IMR-90 (cell line): ENCODE results near the gene AXIN2. TPM values are rescaled to one million over a fixed set of nuclear protein-coding genes. Genes with fewer than 3 reads are reported as not detected.
A peak's percentile ranks its signal among the peaks of the same experiment; 100 is the strongest.

Experiments
- ATAC-seq: fragments of 200-7000 bp; cut with Tn5 transposase; 2 replicates; pipeline ENCODE4 v1.9.1; 2020; ENCODE audit warnings: low read depth, mild to moderate bottlenecking, moderate library complexity
- BruUV-seq: library from RNA; stranded (reverse); fragments of 400-500 nt; replicated peaks from 2 replicates; lab custom pipeline; 2021; lab: Mats Ljungman, UMichigan
- CTCF ChIA-PET: fragments of 300-600 bp; formaldehyde crosslinking; extraction: SDS; loops from one replicate; lab custom pipeline; 2021; ENCODE audit warnings: antibody characterized with exemption; lab: Yijun Ruan, JAX
- POLR2A ChIA-PET: fragments of 300-600 bp; sonication (Branson Sonifier 250); formaldehyde crosslinking; loops from one replicate; lab custom pipeline; 2022; ENCODE audit warnings: antibody characterized with exemption; ENCODE audit not compliant: unreplicated experiment; lab: Charles Lee
- DNase-seq: peaks from one replicate; pipeline ENCODE4 v3.0.0; 2013
- H2AFZ ChIP-seq: replicated peaks from 2 replicates; pipeline ENCODE3; 2013; ENCODE audit warnings: low read length, mild to moderate bottlenecking; ENCODE audit not compliant: poor library complexity
- H2AK5ac ChIP-seq: 2 replicates; pipeline ENCODE4 v1.6.1; 2013; ENCODE audit warnings: low read depth, low read length, inconsistent platforms
- H2AK9ac ChIP-seq: replicated peaks from 2 replicates; pipeline ENCODE3; 2013; ENCODE audit warnings: mild to moderate bottlenecking, low read depth, low read length, moderate library complexity; ENCODE audit not compliant: poor library complexity
- H2BK120ac ChIP-seq: 2 replicates; pipeline ENCODE4 v1.6.1; 2013; ENCODE audit warnings: low read depth, low read length, inconsistent platforms
- H2BK15ac ChIP-seq: 3 replicates; pipeline ENCODE4 v1.6.1; 2013; ENCODE audit warnings: low read depth, low read length, inconsistent platforms
- H2BK20ac ChIP-seq: 2 replicates; pipeline ENCODE4 v1.6.1; 2013; ENCODE audit warnings: low read depth, mild to moderate bottlenecking, inconsistent platforms, low read length, moderate library complexity
- H2BK5ac ChIP-seq: 2 replicates; pipeline ENCODE4 v1.6.1; 2013; ENCODE audit warnings: mild to moderate bottlenecking, low read depth, low read length, inconsistent platforms; ENCODE audit not compliant: poor library complexity, severe bottlenecking
- H3K14ac ChIP-seq: replicated peaks from 2 replicates; pipeline ENCODE4 v1.6.1; 2013; ENCODE audit warnings: low read depth, low read length, inconsistent platforms
- H3K18ac ChIP-seq: 2 replicates; pipeline ENCODE4 v1.6.1; 2013; ENCODE audit warnings: low read depth, low read length, control low read depth
- H3K23ac ChIP-seq: 2 replicates; pipeline ENCODE4 v1.6.1; 2013; ENCODE audit warnings: low read depth, low read length, inconsistent platforms
- H3K27ac ChIP-seq: 2 replicates; pipeline ENCODE4 v1.5.1; 2013; ENCODE audit warnings: mild to moderate bottlenecking, control low read depth, low read length; ENCODE audit not compliant: insufficient read depth
- H3K27me3 ChIP-seq: 2 replicates; pipeline ENCODE4 v1.6.1; 2013; ENCODE audit warnings: low read length; ENCODE audit not compliant: control insufficient read depth, insufficient read depth
- H3K36me3 ChIP-seq: 2 replicates; pipeline ENCODE4 v1.6.1; 2013; ENCODE audit warnings: low read length, mixed read lengths; ENCODE audit not compliant: control insufficient read depth, insufficient read depth
- H3K4ac ChIP-seq: 2 replicates; pipeline ENCODE4 v1.6.1; 2013; ENCODE audit warnings: low read depth, low read length, inconsistent platforms
- H3K4me1 ChIP-seq: 2 replicates; pipeline ENCODE4 v1.6.1; 2013; ENCODE audit warnings: low read length, mixed read lengths; ENCODE audit not compliant: control insufficient read depth, insufficient read depth
- H3K4me2 ChIP-seq: 2 replicates; pipeline ENCODE4 v1.6.1; 2013; ENCODE audit warnings: low read depth, mild to moderate bottlenecking, control low read depth, low read length, moderate library complexity
- H3K4me3 ChIP-seq: 2 replicates; pipeline ENCODE4 v1.5.1; 2013; ENCODE audit warnings: low read depth, mild to moderate bottlenecking, control low read depth, low read length, moderate library complexity; ENCODE audit not compliant: insufficient read depth
- H3K56ac ChIP-seq: 2 replicates; pipeline ENCODE4 v1.6.1; 2013; ENCODE audit warnings: low read length, inconsistent platforms; ENCODE audit not compliant: insufficient read depth; ENCODE audit errors: extremely low read depth
- H3K79me1 ChIP-seq, 2 experiments: 2 replicates each; pipeline ENCODE4 v1.6.1; 2013; ENCODE audit warnings: low read length in 2 of 2, inconsistent platforms in 1 of 2, low read depth in 1 of 2
- H3K9ac ChIP-seq: 2 replicates; pipeline ENCODE4 v1.6.1; 2013; ENCODE audit warnings: low read depth, low read length, control low read depth
- H3K9me1 ChIP-seq: 2 replicates; pipeline ENCODE4 v1.6.1; 2013; ENCODE audit warnings: low read length, inconsistent platforms; ENCODE audit not compliant: insufficient read depth
- H3K9me3 ChIP-seq: 2 replicates; pipeline ENCODE4 v1.6.1; 2013; ENCODE audit warnings: low read length; ENCODE audit not compliant: control insufficient read depth, insufficient read depth
- H4K20me1 ChIP-seq: 2 replicates; pipeline ENCODE4 v1.6.1; 2013; ENCODE audit warnings: low read length, inconsistent platforms; ENCODE audit not compliant: insufficient read depth
- H4K5ac ChIP-seq: 2 replicates; pipeline ENCODE4 v1.6.1; 2013; ENCODE audit warnings: mild to moderate bottlenecking, low read depth, low read length, control low read depth
- H4K8ac ChIP-seq, 2 experiments: 2 replicates each; pipeline ENCODE4 v1.6.1; 2013; ENCODE audit warnings: low read depth in 2 of 2, low read length in 2 of 2, control low read depth in 1 of 2, inconsistent platforms in 1 of 2
- H4K91ac ChIP-seq: 2 replicates; pipeline ENCODE4 v1.6.1; 2013; ENCODE audit warnings: low read depth, low read length, inconsistent platforms; ENCODE audit not compliant: insufficient read depth
- BHLHE40 ChIP-seq: fragments of 150-350 bp; IDR thresholded peaks from 2 replicates; pipeline ENCODE4 v1.6.1; 2016; ENCODE audit warnings: mild to moderate bottlenecking, low read depth, low read length
- CEBPB ChIP-seq: IDR thresholded peaks from 2 replicates; pipeline ENCODE4 v1.6.1; 2012; ENCODE audit warnings: low read depth, low read length, improper control_type of control experiment
- CHD1 ChIP-seq: IDR thresholded peaks from 2 replicates; pipeline ENCODE4 v1.6.1; 2012; ENCODE audit warnings: low read depth, low read length, improper control_type of control experiment
- CTCF ChIP-seq: conservative IDR thresholded peaks from 2 replicates; pipeline ENCODE4 v1.5.1; 2012; ENCODE audit warnings: mild to moderate bottlenecking, low read depth, low read length, improper control_type of control experiment
- MAFK ChIP-seq: IDR thresholded peaks from 2 replicates; pipeline ENCODE4 v1.6.1; 2012; ENCODE audit warnings: low read depth, low read length, improper control_type of control experiment
- MAZ ChIP-seq: IDR thresholded peaks from 2 replicates; pipeline ENCODE4 v1.6.1; 2012; ENCODE audit warnings: low read depth, mild to moderate bottlenecking, low read length, improper control_type of control experiment, moderate library complexity, borderline replicate concordance
- MXI1 ChIP-seq: IDR thresholded peaks from 2 replicates; pipeline ENCODE4 v1.6.1; 2012; ENCODE audit warnings: low read depth, mild to moderate bottlenecking, low read length, moderate library complexity, borderline replicate concordance
- NFE2L2 ChIP-seq: fragments of 150-350 bp; IDR thresholded peaks from 2 replicates; pipeline ENCODE4 v1.6.1; 2016; ENCODE audit warnings: low read depth, mild to moderate bottlenecking, low read length
- POLR2A ChIP-seq: IDR thresholded peaks from 2 replicates; pipeline ENCODE4 v1.6.1; 2012; ENCODE audit warnings: mild to moderate bottlenecking, low read depth, low read length
- RAD21 ChIP-seq: IDR thresholded peaks from 2 replicates; pipeline ENCODE4 v1.6.1; 2012; ENCODE audit warnings: low read length, improper control_type of control experiment
- RCOR1 ChIP-seq: IDR thresholded peaks from 2 replicates; pipeline ENCODE4 v1.6.1; 2012; ENCODE audit warnings: mild to moderate bottlenecking, low read length, improper control_type of control experiment; ENCODE audit not compliant: insufficient replicate concordance
- RFX5 ChIP-seq: IDR thresholded peaks from 2 replicates; pipeline ENCODE4 v1.8.0; 2012; ENCODE audit warnings: low read depth, mild to moderate bottlenecking, low read length, moderate library complexity
- SMC3 ChIP-seq: fragments of 150-350 bp; IDR thresholded peaks from 2 replicates; pipeline ENCODE4 v1.6.1; 2016; ENCODE audit warnings: low read depth, mild to moderate bottlenecking, antibody characterized with exemption, low read length, moderate library complexity
- USF2 ChIP-seq: fragments of 150-350 bp; IDR thresholded peaks from 2 replicates; pipeline ENCODE4 v1.6.1; 2017; ENCODE audit warnings: mild to moderate bottlenecking, antibody characterized with exemption, low read length, low read depth
- WGBS, 2 experiments: methylation state at CpG; one replicate each; pipeline versions ENCODE4 v1.1.5 to v1.1.7; 2013; ENCODE audit warnings: missing lambda C conversion rate in 2 of 2; ENCODE audit not compliant: insufficient read length in 1 of 2; ENCODE audit errors: extremely low coverage in 2 of 2; 5-methylcytosine and 5-hydroxymethylcytosine counted together
- dilution Hi-C: fragments of 300-500 bp; cut with HindIII; formaldehyde crosslinking; loops from one replicate; pipeline ENCODE4 v1.14.3; 2018; ENCODE audit warnings: low sequenced_read_pairs; ENCODE audit not compliant: unreplicated experiment
- in situ Hi-C: fragments of 300-500 bp; cut with MboI; formaldehyde crosslinking; loops from 3 replicates; pipeline ENCODE4 v1.14.3; 2019; ENCODE audit warnings: low sequenced_read_pairs, inconsistent platforms, mixed read lengths
- intact Hi-C: fragments of 100-400 bp; cut with micrococcal nuclease; formaldehyde crosslinking; loops from 2 replicates; pipeline ENCODE4 v1.10.0; 2022
- polyA plus RNA-seq, 3 experiments: library from polyadenylated mRNA; depleted of rRNA; stranded (reverse); fragments of >200 nt; gene quantifications; 2 replicates each; pipeline ENCODE4 v1.2.3, GENCODE V29; 2012; ENCODE audit warnings: low replicate concordance in 1 of 3
- total RNA-seq: library from RNA; depleted of rRNA; stranded (reverse); fragments of >200 nt; gene quantifications from 2 replicates; pipeline ENCODE4 v1.2.3, GENCODE V29; 2012

AXIN2 gene
- total and polyA plus RNA-seq, 2 of the 4 experiments (the other 2 are of a cell fraction), result 0.91 to 1.8 TPM

GRCh38 chr17:65530523-65531255 is 30.8 kb downstream of the AXIN2 start:
- dilution Hi-C loops (no loop called here), intact Hi-C loops (loop anchor here (1.0 kb wide), 2 partner anchors 23 to 255 kb away; no protein-coding TSS in a partner anchor), in situ Hi-C loops (no loop called here)
- Histone ChIP-seq H3K79me1 (no peaks in the 10 kb centered on the region), H4K91ac (peak overlapping the region; percentile 39; the same call in 1 of the 2 replicates), H2AK5ac (peak overlapping the region; percentile 25), H4K20me1 (no peaks in the 10 kb centered on the region), H3K56ac (no peak overlapping the region), H4K8ac (peak overlapping the region; percentile 0 to 47; a peak in 1 of 4 replicates), H2AK9ac (no peak overlapping the region), H2AFZ (peak overlapping the region; percentile 19), H3K18ac (peak overlapping the region; percentile 52; the same call in 1 of the 2 replicates), H2BK15ac (no peak overlapping the region), H3K4me1 (peaks cover 22% of the 10 kb centered on the region), H3K9ac (peak overlapping the region; percentile 6; the same call in 1 of the 2 replicates), H2BK5ac (no peak overlapping the region), H2BK20ac (no peak overlapping the region; the same call in none of the 2 replicates), H3K9me3 (no peaks in the 10 kb centered on the region), H3K4me2 (peak overlapping the region; percentile 15; the same call in 1 of the 2 replicates), H3K4ac (peak overlapping the region; percentile 46), H3K23ac (no peak overlapping the region), H3K14ac (0 out of 2 replicates have a peak overlapping the region, but pooled peaks have one; percentile 11), H3K27ac (peak overlapping the region; percentile 78; the same call in 1 of the 2 replicates), H3K27me3 (no peaks in the 10 kb centered on the region), H3K4me3 (no peak overlapping the region), H3K36me3 (peaks cover 15% of the 10 kb centered on the region; the same call in 1 of the 2 replicates), H4K5ac (peak overlapping the region; percentile 35; the same call in 1 of the 2 replicates), H2BK120ac (peak overlapping the region; percentile 62; the same call in 1 of the 2 replicates), H3K9me1 (peaks cover 5% of the 10 kb centered on the region; the same call in 1 of the 2 replicates)
- POLR2A ChIA-PET, result no interaction called here
- CTCF ChIA-PET, result interaction anchor here (0.6 kb wide), 2 partner anchors 236 to 407 kb away, joined by 5 to 6 read pairs; no protein-coding TSS in a partner anchor
- ATAC-seq, result no peak
- no peak for DNase-seq
- no TSS peak for BruUV-seq
- WGBS, 2 experiments, result 41% methylated on average over 4 of the region's 10 CpGs; no CpG with 5 or more reads in 1 of the 2 experiments
- TF ChIP-seq MAFK, result no peak
- TF ChIP-seq CEBPB, result no peak
- TF ChIP-seq POLR2A, result no peak
- no peak for TF ChIP-seq RFX5
- TF ChIP-seq RCOR1, result no peak
- TF ChIP-seq USF2, result no peak
- TF ChIP-seq CHD1, result no peak
- TF ChIP-seq RAD21, result no peak
- TF ChIP-seq NFE2L2, result no peak
- TF ChIP-seq MAZ, result no peak
- TF ChIP-seq SMC3, result no peak
- no peak for TF ChIP-seq BHLHE40
- TF ChIP-seq MXI1, result no peak
- TF ChIP-seq CTCF, result no peak
